CD1c-positive myeloid dendritic cell (primary cell): Measurements from ENCODE around the gene OTOGL.
"Not testable (repeated sequence)": the region's sequence is repeated elsewhere in the genome, so short reads cannot be mapped to it uniquely, and the experiment has no call there.

Experiments used
- DNase-seq: peaks from one replicate; pipeline ENCODE4 v3.0.0-alpha.2; 2016; ENCODE audit errors: extremely low spot score

OTOGL gene

GRCh38 chr12:80120994-80121393, 21.7 kb downstream of the OTOGL start:
- DNase-seq = no peak

GRCh38 chr12:80121661-80122060, 22.3 kb downstream of the OTOGL start:
- no peak for DNase-seq

GRCh38 chr12:80129895-80130530, 30.7 kb downstream of the OTOGL start:
- DNase-seq = no peak

- no peak for DNase-seq
These were observed 36.3 kb downstream of the OTOGL start for GRCh38 chr12:80135624-80136023.

- DNase-seq = no peak
These were observed 40.7 kb downstream of the OTOGL start for GRCh38 chr12:80140005-80140404.

GRCh38 chr12:80142640-80143039, 43.3 kb downstream of the OTOGL start:
- no peak for DNase-seq

- DNase-seq = no peak
These were observed 44.2 kb downstream of the OTOGL start for GRCh38 chr12:80143537-80143936.

GRCh38 chr12:80149547-80150313, 50.4 kb downstream of the OTOGL start:
- DNase-seq = not testable (repeated sequence)

GRCh38 chr12:80151131-80151530, 51.8 kb downstream of the OTOGL start:
- no peak for DNase-seq

GRCh38 chr12:80154261-80154660, 54.9 kb downstream of the OTOGL start:
- DNase-seq = no peak

GRCh38 chr12:80156306-80156705, 57.0 kb downstream of the OTOGL start:
- no peak for DNase-seq

GRCh38 chr12:80157645-80158044, 58.3 kb downstream of the OTOGL start:
- DNase-seq = no peak

- DNase-seq = no peak
These were observed 62.3 kb downstream of the OTOGL start for GRCh38 chr12:80161612-80162011.

- no peak for DNase-seq
These were observed 62.8 kb downstream of the OTOGL start for GRCh38 chr12:80162177-80162576.

- DNase-seq = no peak
These were observed 66.4 kb downstream of the OTOGL start for GRCh38 chr12:80165746-80166145.

- DNase-seq = no peak
These were observed 67.4 kb downstream of the OTOGL start for GRCh38 chr12:80166751-80167150.

- no peak for DNase-seq
These were observed 69.6 kb downstream of the OTOGL start for GRCh38 chr12:80168936-80169335.

- DNase-seq = no peak
These were observed 71.6 kb downstream of the OTOGL start for GRCh38 chr12:80170915-80171314.

- no peak for DNase-seq
These were observed 73.9 kb downstream of the OTOGL start for GRCh38 chr12:80173083-80173864.

GRCh38 chr12:80175307-80175930, 76.1 kb downstream of the OTOGL start:
- no peak for DNase-seq

- no peak for DNase-seq
These were observed 77.4 kb downstream of the OTOGL start for GRCh38 chr12:80176706-80177105.

GRCh38 chr12:80178846-80179245, 79.5 kb downstream of the OTOGL start:
- no peak for DNase-seq
